GM23338 (cell line): ENCODE results near the gene ZNF536.

Source experiments
- CREB1 ChIP-seq: fragments of 250-450 bp; sonication (Bioruptor Pico); IDR thresholded peaks from 2 replicates; pipeline ENCODE4 v1.5.0; 2020; ENCODE audit warnings: low read depth, mild to moderate bottlenecking, moderate library complexity
- CTCF ChIP-seq, 2 experiments: fragments of 200-600 bp in 1 of 2; sonication (generic) in 1 of 2; conservative IDR thresholded peaks; 2 replicates each; pipeline versions ENCODE4 v1.5.1 to v1.6.1; 2016 to 2017; ENCODE audit warnings: antibody characterized with exemption in 2 of 2, low read depth in 2 of 2, mild to moderate bottlenecking in 2 of 2, moderate library complexity in 1 of 2
- EZH2 ChIP-seq: fragments of 200-600 bp; sonication (generic); IDR thresholded peaks from one replicate; pipeline ENCODE4 v1.8.0; 2017; ENCODE audit warnings: antibody characterized with exemption, mild to moderate bottlenecking, low read depth; ENCODE audit not compliant: unreplicated experiment
- EZH2phosphoT487 ChIP-seq: fragments of 200-600 bp; sonication (generic); IDR thresholded peaks from one replicate; pipeline ENCODE4 v1.8.1; 2018; ENCODE audit warnings: antibody characterized with exemption; ENCODE audit not compliant: unreplicated experiment
- POLR2AphosphoS5 ChIP-seq: IDR thresholded peaks from 2 replicates; pipeline ENCODE4 v1.6.1; 2016; ENCODE audit warnings: antibody characterized with exemption, low read depth
- REST ChIP-seq: IDR thresholded peaks from one replicate; pipeline ENCODE4 v1.6.1; 2018; ENCODE audit warnings: antibody characterized with exemption; ENCODE audit not compliant: unreplicated experiment

- TF ChIP-seq CTCF (conservative IDR thresholded peaks at IDR 0.05; ENCODE audit: low read depth in 2 of 2) (no peak), POLR2AphosphoS5 (no peak), REST (no peak), EZH2phosphoT487 (no peak), CREB1 (no peak), EZH2 (no peak)
Measured at GRCh38 chr19:30558793-30559192, 186.6 kb downstream of the ZNF536 start.
